HK-2 (cell line): ENCODE results near the gene RPUSD1.
A peak's percentile ranks its signal among the peaks of the same experiment; 100 is the strongest.
"Not testable (repeated sequence)": the region's sequence is repeated elsewhere in the genome, so short reads cannot be mapped to it uniquely, and the experiment has no call there.

Experiments used
- DNase-seq: peaks from one replicate; pipeline ENCODE4 v3.0.0-alpha.2; 2018; ENCODE audit not compliant: unreplicated experiment

The RPUSD1 gene

DNA sequence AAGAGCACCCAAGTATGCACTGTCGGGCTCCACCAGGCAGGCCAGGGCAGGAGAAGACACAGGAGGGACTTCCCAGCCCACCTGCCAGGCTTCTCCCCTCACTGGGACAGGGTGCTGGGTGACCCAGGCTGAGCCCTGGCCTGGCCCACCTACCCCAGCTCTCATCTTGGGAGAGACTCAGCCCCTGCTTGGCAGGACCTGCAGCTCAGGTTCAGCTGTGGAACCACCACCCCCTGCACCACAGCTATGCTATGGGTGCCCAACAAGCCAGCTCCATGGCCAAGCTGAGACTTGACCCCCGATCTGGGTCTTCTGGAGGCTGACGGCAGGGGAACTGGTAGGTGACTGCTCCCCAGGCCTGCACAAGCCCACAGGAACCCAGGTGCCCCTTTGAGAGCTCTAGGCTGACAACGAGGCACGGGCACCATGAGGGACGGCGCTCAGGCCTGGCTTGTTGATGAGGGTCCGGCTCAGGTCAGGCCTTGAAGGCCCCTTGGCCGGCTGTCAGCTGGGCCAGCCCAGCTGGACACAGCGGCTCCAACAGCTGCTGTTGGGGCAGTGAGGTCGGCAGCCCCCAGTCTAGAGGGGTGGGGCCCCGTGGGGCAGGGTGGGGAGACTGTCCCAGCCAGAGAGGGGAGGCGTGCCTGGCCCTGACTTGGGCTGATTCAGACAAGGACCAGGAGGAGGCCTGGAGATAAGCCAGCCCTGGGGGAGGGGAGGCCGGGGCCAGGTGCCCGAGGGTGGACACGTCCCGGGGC lies 4.6 kb downstream of the RPUSD1 start:
- no peak for DNase-seq

DNA sequence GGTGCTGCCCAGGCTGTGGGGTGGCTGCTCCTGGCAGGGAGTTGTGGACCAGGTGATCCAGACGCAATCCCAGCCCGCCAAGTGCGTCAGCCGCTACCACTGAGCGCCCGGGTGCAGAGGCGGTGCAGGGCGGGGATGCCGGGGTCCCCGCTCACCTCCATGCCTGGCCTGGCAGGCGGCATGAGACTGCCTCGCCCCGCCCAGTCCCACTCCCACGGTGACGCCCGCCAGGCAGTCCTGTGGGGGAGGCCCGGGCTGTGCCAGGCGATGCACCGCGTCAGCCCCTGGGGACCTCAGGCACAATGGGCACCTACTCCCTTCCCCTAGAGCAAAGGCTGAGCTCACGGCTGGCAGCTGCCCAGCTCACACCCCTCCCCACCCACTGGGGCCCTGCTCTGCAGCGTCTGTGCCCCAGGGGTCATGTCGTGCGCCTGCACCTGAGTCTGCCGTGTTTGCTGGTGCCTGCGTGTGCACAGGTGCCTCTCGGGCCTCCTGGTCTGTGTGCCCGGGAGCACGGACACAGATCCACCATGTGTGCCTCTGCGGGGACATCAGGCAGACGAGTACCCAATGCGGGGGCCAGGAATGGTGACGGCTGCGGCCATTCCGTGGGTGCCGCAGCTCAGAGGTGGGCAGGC lies 5.3 kb downstream of the RPUSD1 start:
- DNase-seq, result no peak

DNA sequence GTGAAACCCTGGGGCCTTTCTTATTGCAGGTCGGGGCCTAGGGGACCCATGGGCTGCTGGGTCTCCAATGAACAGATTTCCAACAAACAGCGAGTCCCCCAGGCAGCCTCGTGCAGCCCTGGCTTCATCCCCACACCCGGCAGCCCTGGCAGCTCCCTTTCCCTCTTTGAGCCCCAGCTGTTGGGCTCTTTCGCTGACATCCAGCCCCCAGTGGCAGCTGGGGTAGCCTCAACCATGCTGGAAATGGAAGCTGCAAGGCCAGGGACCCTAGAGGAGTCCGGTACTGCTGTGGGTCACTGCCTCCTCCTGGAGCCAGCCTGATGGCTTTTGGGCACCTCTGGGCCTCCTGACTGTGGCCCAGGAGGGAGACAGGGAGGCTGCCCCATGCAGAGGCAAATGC lies 5.9 kb downstream of the RPUSD1 start:
- no peak for DNase-seq

GRCh38 chr16:781346-782010 lies 6.7 kb downstream of the RPUSD1 start:
- no peak for DNase-seq

GRCh38 chr16:780296-780695 lies 7.9 kb downstream of the RPUSD1 start:
- DNase-seq, result no peak

GRCh38 chr16:779561-779960 lies 8.6 kb downstream of the RPUSD1 start:
- DNase-seq, result no peak

DNA sequence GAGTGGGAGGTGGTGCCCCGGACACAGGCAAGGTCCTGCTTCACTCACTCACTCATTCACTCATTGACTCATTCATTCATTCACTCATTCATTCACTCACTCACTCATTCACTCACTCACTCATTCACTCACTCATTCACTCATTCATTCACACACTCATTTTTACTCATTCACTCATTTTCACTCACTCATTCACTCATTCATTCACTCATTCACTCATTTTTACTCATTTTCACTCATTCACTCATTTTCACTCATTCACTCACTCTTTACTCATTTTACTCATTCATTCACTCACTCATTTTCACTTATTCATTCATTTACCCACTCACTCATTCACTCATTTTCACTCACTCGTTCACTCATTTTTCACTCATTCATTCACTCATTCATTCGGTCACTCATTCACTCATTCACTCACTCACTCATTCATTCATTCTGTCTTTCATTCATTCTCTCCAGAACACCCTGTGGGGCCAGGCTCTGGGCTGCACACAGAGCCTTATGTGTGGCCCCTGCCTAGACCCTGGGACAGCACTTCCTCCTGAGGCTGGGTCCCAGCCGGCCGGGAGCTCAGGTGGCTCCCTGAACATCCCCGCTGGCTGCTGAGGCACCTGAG lies 9.2 kb downstream of the RPUSD1 start:
- no peak for DNase-seq

- no peak for DNase-seq
Measured at GRCh38 chr16:778447-778846, 9.7 kb downstream of the RPUSD1 start.

- peak; percentile 61 for DNase-seq
Measured at GRCh38 chr16:777826-778225, 10.4 kb downstream of the RPUSD1 start.

DNA sequence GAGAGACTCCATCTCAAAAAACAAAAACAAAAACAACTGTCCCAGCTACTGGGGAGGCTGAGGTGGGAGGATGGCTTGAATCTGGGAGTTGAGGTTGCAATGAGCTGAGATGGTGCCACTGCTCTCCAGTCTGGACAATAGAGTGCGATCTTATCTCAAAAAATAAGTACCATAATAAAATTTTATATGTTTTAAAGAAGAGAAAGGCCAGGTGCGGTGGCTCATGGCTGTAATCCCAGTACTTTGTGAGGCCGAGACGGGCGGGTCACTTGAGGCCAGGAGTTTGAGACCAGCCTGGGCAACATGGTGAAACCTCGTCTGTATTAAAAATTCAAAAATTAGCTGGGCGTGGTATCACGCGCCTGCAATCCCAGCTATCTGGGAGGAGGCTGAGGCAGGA lies 11.4 kb downstream of the RPUSD1 start:
- DNase-seq, result no peak

- not testable (repeated sequence) for DNase-seq
Measured at GRCh38 chr16:776298-776697, 11.9 kb downstream of the RPUSD1 start.

DNA sequence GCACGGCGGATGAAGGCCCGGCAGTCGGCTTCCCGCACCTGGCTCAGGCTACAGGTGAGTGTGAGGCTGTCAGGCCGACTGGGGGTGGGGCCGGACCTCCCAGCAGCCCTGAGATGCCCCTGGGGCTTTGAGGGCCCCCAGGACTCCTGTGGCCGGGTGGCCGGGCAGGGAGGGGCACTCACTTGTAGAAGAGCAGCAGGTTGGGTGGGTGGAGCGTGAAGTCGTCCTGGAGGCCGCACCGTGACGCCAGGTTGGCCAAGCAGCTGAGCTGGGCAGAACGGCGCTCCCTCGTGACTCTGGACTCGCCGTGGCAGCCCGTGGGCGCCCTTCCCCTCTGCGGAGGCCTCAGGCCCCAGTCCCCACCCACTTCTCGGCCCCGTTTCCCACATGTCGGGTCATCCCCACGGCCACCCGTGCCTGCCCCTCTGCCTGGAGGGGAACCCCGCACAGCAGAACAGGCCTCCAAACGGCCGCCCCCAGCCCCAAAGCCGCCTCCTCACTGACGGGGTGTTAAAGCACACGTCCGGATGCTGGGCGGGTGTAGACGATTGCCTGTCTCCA lies 12.9 kb downstream of the RPUSD1 start:
- DNase-seq, result no peak

DNA sequence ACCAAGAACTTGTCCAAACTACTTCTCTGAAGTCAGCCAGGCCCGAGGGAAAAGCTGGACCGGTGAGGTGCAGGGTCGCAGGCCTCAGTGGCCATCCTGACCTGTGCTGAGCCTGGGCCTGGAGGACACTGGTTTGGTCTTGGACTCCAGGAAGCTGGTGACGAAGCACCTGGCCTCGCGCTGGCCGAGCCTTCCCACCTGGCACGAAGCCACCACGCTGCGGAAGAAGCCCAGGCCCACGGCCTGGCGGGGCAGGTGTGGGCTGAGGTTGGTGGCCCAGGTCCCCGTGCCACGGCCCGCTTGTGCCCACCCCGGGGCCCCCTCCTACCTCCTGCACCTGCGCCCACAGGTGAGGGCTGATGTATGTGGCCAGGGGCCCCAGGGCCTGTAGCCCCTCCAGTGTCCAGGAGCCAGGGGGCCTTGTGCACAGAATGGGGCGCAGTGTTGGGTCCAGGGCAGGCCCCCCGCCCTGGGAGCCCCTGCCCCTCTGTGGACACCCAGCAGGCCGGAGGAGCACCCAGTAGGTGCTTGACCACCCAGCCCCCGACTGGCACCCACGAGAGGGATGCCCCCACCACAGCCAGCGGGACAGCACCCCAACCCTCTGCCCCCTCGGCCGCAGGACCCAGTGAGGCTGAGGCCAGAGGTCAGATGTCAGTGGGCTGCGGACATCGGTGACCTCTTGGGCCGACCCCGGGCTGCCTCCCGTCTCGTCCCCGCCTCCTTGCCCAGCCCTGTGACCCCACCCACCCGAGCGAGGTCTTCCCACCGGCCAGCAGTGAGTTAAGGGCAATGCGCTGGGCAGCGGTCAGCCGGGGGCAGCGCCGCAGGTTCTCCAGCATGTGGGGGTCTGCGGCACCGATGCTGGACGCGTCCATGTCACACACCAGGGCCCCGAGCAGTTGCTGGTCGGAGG lies 13.8 kb downstream of the RPUSD1 start:
- DNase-seq, result no peak

DNA sequence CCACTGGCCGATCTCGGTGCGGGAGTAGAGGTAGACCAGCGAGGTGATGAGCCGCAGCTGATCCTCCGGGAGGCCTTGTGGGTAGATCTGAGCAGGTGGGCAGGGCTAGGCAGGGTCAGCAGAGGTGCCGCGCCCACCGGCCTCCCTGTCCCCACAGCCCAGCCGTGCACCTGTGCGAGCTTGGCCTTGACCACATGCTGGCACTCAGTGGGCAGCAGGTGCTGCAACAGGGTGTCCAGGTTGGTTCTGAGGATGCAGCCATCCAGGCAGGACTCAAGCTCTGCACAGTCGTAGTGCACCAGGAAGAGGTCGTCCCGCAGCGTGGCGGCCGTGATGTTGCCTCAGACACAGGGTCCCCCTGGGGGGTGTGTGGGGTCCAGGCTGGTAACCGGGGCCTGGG lies 15.2 kb downstream of the RPUSD1 start:
- DNase-seq, result no peak

GRCh38 chr16:770411-770810 lies 17.8 kb downstream of the RPUSD1 start:
- no peak for DNase-seq

- no peak for DNase-seq
Measured at GRCh38 chr16:769934-770333, 18.2 kb downstream of the RPUSD1 start.

DNA sequence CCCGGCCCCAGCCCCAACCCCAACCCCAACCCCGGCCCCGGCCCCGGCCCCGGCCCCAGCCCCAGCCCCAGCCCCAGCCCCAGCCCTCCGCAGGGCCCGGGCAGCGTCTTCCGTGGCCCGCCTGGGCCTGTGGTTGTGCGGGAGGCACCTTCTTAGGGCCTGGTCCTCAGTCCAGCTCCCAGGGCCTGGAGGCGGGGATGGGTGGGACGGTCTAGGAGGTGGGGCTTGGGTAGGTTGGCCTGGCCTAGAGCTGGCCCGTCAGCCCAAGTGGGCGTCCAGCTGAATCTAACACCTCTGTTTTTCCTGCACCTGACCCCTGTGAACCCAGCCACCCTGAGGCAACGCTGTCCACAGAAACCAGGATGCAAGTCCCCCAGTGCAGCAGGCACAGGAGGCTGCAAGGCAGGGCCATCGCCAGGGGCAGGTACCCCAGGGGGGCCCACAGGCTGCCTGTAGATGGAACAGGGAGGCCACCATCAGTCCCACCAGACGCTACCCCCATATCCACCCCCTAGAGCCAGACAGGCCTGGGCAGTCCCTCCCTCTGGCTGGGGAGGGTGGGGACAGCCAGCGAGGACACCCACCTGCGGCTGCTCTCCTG lies 18.9 kb downstream of the RPUSD1 start:
- no peak for DNase-seq

DNA sequence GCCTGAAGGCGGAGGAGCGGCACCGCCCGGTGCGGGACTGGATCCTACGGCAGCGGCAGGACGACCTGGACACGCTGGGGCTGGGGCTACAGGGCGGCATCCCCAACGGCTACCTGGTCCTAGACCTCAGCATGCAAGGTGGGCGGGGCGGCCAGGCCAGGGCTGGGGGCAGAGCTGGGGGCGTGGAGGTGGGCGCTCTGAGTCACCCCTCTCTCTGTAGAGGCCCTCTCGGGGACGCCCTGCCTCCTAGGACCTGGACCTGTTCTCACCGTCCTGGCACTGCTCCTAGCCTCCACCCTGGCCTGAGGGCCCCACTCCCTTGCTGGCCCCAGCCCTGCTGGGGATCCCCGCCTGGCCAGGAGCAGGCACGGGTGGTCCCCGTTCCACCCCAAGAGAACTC lies 19.8 kb downstream of the RPUSD1 start:
- no peak for DNase-seq

- no peak for DNase-seq
Measured at GRCh38 chr16:767743-768235, 20.4 kb downstream of the RPUSD1 start.

DNA sequence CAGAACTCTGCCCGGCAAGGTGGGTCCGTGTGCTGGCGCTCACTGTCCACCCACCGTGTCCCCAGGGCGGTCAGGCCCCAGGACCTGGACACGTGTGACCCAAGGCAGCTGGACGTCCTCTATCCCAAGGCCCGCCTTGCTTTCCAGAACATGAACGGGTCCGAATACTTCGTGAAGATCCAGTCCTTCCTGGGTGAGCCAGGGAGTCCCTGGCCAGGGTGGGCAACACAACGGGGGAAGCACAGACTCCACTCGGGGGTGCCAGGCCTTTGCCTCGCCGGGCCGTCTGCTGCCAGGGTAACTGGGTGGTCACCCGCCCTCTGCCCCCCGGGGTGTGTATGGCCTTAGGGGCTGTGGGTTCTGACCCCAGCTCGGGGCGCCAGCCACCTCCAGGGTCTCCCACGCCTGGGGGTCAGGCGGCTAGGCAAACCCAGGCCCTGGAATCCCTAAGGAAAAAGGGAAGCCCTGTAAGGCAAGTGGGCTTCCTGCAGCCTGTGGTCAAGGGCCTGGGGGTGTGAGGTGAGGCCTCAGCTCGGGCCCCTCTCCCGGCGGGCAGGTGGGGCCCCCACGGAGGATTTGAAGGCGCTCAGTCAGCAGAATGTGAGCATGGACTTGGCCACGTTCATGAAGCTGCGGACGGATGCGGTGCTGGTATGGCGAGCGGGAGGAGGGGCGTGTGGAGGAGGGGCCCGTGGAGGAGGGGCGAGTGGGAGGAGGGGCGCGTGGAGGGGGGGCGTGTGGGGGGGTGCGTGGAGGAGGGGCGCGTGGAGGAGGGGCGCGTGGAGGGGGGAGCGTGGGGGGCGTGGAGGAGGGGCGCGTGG lies 21.2 kb downstream of the RPUSD1 start:
- no peak for DNase-seq
